GM18505 (cell line): ENCODE results near the gene SH3PXD2A.

Experiments used
- ATAC-seq: cut with Tn5 transposase; IDR thresholded peaks from one replicate; pipeline ENCODE4 v1.9.1; 2021; ENCODE audit not compliant: unreplicated experiment
- POLR2A ChIP-seq: IDR thresholded peaks from 4 replicates; pipeline ENCODE4 v1.6.1; 2011; ENCODE audit warnings: borderline replicate concordance; ENCODE audit not compliant: insufficient read depth, insufficient read length; ENCODE audit errors: extremely low read depth

SH3PXD2A gene

GRCh38 chr10:103838862-103839518, 16.4 kb downstream of the SH3PXD2A start:
- no peak for TF ChIP-seq POLR2A
- ATAC-seq = no peak

DNA sequence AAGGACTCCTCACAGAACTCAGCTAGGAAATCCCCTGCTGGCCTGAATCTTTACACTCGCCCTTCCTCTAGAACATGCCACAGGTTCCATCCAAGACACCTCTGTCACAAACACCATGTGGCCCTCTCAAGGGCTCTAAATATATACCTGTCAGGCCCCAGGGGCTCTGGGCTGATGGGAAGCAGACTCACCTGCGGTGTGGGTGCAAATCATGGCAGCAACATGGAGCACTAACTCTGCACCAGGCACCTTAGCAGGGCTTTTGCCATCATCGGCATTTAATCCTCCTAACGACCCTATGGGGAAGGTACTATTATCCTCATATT, 17.3 kb downstream of the SH3PXD2A start:
- no peak for ATAC-seq
- no peak for TF ChIP-seq POLR2A

DNA sequence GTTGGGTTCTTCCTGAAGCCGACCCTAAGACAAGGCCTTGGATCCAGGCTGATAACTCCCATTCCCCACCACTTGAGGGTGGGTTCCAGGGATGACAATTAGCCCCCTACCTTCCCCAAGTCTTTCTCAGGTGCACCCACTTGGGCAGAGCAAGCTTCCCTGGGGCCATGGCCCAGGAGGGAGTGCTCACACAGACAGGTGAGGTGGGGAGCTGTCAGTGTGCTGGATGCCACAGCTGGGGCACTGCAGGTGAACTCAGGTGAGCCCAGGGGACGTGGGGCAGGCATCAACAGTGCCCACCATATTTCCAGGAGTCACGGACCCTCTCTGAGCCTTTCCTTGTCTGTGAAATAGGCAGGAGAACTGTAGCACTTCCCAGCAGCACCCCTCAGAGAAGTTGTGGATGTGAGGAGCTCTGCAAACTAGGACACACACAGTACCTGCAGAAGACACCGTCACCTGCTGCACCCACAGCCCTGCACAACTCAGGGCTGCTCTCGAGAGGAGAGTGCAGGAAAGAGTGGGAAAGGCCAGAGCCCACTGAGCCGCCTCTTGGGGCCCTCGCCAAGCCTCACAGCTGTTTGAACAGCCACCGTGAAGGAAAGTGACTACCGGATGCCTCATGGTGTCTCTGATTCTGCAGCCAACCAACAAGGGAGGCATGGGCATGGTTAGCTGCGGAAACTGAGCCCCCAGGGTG, 17.9 kb downstream of the SH3PXD2A start:
- no peak for ATAC-seq
- no peak for TF ChIP-seq POLR2A

GRCh38 chr10:103836861-103837260, 18.5 kb downstream of the SH3PXD2A start:
- no peak for TF ChIP-seq POLR2A
- ATAC-seq = no peak

DNA sequence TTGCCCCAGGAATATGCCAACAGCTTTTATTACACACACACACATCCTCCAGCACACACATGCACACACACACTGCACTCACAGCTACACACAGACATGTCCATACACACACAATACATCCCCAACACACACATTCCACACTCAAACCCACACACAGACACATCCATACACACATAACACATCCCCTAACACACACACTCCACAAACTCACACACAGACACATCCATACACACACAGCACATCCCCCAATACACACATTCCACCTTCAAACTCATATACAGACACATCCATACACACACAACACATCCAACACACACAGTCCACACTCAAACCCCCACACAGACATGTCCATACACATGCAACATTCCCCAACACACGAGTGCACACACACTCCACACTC, 19.1 kb downstream of the SH3PXD2A start:
- ATAC-seq = no peak
- TF ChIP-seq POLR2A = no peak

DNA sequence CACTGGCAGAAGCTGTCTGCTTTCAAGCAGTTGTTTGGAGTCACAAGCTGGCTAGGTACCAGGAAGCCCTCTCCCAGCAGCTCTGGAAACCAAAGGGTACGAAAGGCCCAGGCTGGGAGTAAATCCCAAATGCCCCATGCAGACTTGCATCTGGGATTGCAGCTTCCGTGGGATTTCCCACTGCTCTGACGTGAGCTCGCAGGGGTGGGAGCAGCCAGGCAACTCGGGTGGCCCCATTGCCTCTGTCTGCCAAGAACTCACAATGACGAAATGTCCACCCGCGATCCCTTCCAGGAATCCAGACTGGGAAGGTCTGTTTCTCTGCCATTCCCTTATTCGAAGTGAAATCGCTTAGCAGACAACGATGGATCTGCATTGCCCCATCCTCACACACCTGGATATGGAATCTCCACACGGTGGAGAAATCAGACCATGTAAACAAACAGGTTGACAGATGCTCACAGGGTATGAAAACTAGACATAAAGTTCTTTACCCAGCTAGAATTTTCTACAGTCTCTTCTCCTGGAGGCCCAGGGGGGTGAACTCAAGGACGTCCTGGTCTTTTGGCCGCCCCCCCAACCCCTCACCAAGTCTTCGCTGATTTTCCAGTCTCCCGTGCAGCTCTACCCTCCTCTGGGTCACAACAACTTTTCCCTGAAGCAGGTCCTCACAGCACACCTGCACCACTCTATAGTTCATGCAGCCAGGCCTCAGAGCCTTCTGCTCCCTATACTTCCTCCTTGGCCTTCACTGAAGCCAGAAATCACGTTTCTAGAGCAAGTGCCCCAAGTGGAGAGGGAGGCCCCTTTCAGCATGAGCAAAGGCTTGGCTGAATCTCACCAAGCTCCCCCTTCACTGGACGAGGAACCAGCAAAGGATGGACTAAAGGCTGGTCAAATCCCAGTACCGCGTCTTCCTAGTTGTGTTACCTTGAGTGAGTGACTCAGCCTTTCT, 20.0 kb downstream of the SH3PXD2A start:
- TF ChIP-seq POLR2A = no peak
- ATAC-seq = no peak

- no peak for ATAC-seq
- no peak for TF ChIP-seq POLR2A
Observed at GRCh38 chr10:103834436-103835095, 20.8 kb downstream of the SH3PXD2A start.

- ATAC-seq = no peak
- no peak for TF ChIP-seq POLR2A
Observed at GRCh38 chr10:103833731-103834365, 21.5 kb downstream of the SH3PXD2A start.

- no peak for ATAC-seq
- no peak for TF ChIP-seq POLR2A
Observed at GRCh38 chr10:103832806-103833205, 22.6 kb downstream of the SH3PXD2A start.

DNA sequence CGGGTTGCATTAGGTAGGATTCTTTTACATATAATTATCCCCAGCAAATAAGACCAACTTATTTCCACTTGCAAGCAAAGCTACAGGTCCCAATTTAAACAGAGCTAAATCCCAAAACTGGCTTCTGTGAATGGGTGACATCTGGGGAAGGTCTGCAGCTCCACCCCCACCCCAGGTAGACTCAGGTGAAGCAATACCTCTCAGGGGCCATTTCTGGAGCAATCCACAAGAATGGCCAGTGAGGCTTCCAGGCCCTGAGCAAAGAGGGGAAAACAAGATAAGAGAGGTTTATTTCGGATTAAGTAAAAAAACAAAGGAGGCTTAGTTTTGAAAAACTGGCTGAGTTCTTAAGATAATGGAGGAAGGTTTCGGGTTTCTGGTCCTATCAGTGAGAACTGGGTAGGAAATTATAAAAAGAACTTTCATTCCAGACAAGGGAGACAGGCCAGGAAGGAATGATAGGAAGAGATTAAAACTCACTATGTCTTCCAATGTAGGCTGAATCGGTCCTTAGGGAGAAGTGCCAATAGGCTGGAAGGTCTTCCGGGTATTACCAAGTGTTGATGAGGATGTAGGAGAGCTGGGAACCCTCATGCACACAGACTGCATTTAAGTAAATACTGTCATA, 25.4 kb downstream of the SH3PXD2A start:
- no peak for ATAC-seq
- no peak for TF ChIP-seq POLR2A

GRCh38 chr10:103829278-103829677, 26.1 kb downstream of the SH3PXD2A start:
- no peak for ATAC-seq

GRCh38 chr10:103828587-103829197, 26.7 kb downstream of the SH3PXD2A start:
- no peak for ATAC-seq
- TF ChIP-seq POLR2A = no peak

More at GRCh38 chr10:103829278-103829677, 26.1 kb downstream of the SH3PXD2A start:
- no peak for TF ChIP-seq POLR2A
